ENCODE data around the gene KRT4.
"Not testable (repeated sequence)": the region's sequence is repeated elsewhere in the genome, so short reads cannot be mapped to it uniquely, and the experiment has no call there.

The KRT4 gene

DNA sequence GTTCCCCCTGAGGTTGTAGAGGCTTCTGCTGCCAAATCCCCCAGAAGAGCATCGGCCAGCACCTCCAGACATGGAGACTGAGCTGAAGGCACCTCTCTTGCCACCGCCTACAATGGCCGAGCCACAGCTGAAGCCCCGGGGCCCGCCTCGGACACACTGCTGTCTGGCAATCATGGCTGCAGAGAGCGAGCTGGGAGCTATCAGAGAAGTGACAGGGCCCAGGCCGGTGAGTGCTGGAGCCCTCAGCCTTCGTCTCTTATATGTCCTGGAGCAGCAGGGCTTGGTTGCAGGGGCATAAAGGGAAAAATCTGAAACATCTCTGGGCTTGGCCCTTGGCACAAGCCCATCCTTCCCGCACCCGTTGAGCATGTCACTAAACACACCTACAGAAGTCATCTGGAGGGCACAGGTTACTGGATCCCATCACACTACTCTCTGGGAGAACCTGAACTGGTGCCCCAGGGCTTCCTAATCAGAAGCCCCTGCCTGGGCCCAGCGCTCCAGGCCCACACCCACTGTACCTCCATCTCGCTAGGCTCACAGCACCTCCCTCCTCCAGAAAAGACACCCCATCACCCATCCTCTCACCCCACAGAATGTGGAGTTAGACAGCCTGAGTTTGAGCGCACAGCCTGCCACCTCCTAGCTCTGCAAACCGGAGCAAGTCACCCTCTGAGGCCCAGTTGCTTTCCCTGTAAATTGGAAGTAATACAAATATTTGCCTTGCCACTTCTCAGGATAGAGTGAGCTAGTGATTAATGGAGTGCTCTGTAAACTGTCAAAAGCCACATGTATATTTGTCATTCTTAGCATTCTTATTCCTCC lies at the start of gene KRT4:
KRT4 (minus strand) TSS at position 232 of the 825 bp plus-strand sequence; CDS start at position 174, 58 bp downstream.
- in situ Hi-C loops (cut with MboI; ENCODE audit: low sequenced_read_pairs), result no loop called here

DNA sequence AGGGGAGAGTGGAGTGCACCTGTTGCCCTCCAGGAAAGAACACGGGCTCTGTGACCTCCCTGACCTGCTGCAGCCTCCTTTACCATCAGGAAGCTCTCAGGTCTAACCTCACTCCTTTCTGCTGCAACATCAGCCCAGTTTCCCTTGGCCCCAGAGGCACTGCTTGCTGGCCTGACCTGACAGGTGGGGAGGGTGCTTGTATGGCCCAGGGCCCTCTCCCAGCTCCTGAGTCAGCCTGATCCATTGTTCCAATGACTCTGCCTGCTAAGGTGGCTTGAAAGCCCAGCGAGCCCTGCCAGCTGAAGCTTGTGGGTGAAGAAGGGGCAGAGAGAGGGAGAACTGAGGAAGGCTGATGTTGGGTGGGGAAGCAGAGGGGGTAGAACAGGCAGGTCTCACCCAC lies 48.1 kb upstream of the KRT4 start:
- in situ Hi-C loops (cut with MboI; ENCODE audit: low sequenced_read_pairs), result loop anchor here (10.0 kb wide), 1 partner anchor 67 kb away; the partner anchor contains the start of gene KRT3

DNA sequence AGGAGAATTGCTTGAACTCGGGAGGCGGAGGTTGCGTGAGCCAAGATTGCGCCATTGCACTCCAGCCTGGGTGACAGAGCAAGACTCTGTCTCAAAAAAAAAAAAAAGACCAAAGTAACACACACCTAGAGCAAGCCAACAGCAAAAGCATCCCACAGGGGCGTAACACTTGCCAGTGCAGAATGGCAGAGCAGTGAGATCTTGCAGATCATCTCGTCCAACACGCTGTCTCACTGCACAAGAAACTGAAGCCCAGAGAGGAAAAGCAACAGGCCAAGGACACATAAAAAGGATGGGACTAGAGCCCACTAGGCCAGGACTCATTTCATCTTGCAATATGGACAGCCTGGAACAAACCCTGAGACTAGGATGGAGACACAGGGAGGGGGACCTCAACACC lies 47.6 kb upstream of the KRT4 start:
- in situ Hi-C loops (cut with MboI; ENCODE audit: low sequenced_read_pairs), result loop anchor here (10.0 kb wide), 1 partner anchor 67 kb away; the partner anchor contains the start of gene KRT3

DNA sequence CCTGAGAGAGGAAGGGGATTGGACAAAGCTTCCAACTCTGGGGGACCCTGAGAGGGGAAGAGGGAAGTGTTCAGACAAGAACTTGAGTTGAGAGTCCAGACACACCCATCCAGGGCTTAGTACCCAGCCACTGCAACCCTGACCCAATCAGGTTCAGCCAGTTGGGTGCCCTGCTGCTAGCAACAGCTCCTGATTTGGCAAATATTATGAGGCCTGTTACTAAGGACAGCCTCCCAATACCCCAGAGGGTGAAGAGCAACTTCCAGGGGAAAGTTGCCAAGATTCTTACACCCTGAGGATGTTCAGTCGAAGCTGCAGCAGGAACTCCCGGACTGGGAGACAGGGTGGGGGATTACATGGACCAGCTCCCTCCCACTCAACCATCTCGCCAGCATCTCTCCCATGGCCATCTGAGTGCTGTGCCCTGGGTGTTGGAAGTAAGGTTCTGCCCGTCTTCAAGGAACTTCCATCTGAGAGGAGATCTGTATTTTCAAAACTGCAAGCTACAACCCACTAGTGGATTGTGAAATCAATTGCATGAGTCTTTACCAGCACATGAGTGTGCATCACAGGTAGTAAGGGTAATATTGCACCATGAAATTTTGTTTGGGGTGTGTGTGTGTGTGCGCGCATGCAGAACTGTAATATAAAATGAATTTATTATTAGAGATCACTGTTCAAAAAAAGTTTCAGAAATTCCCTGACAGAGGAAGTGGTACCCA lies 46.3 kb upstream of the KRT4 start:
- in situ Hi-C loops (cut with MboI; ENCODE audit: low sequenced_read_pairs), result loop anchor here (10.0 kb wide), 1 partner anchor 65 kb away; the partner anchor contains the start of gene KRT3

DNA sequence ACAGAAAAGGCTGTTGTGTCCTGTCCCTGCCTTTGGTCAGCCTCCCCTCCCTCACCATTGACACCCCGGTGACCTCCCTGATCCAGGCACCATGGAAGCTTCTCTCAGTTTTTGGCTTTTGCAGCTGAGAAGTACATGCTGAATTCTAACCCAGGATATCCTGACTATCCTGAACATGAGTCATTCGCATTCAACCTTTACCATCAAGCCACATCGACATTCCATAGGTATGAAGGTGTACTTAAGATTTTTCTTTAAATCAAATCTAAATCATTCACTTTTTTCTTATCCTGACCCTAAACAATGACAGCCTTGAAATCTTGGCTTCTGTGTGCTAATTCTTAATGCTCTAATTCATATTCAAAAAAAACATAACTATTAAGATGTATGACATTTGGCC lies 43.6 kb upstream of the KRT4 start:
- in situ Hi-C loops (cut with MboI; ENCODE audit: low sequenced_read_pairs), result no loop called here

DNA sequence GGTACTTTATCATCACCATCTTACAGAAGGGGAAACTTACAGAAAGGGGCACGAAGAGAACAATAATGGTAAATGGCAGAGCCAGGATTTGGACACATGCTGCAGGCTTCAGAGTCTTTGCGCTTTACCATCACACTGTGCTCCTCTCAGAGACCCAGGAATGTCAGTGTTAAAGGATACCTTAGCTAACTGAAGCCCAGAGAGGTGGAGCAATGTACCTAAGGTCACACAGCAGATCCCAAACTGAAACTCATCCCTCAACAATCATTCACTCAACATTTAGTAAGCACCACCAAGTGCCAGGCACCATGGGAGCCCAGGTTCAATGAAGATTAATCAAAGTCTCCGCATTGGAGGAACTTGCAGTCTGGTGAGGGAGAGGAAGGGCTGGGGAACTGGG lies 42.9 kb upstream of the KRT4 start:
- in situ Hi-C loops (cut with MboI; ENCODE audit: low sequenced_read_pairs), result no loop called here

DNA sequence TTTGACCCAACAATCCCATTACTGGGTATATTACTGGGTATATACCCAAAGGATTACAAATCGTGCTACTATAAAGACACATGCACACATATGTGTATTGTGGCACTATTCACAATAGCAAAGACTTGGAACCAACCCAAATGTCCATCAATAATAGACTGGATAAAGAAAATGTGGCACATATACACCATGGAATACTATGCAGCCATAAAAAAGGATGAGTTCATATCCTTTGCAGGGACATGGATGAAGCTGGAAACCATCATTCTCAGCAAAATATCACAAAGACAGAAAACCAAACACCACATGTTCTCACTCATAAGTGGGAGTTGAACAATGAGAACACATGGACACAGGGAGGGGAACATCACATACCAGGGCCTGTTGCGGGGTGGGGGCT lies 42.2 kb upstream of the KRT4 start:
- in situ Hi-C loops (cut with MboI; ENCODE audit: low sequenced_read_pairs), result not testable (repeated sequence)

DNA sequence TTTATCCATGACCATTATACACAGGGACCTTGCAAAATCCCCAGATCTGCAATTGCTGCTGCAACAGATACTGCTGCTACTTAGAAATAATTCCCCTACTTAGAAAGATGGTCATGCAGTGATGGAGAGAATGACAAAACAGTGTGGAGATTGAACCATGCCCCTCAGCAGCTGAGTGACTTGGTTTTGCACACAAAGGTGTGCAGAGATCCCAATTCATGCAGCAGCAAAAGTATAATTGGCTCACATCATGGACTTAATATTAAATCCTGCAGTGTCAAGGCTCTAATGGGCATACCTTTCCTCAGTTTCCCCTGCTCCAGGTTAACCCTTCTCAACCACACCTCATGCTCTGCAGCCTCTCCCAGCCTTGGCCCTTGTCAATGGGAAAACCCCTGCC lies 37.9 kb upstream of the KRT4 start:
- in situ Hi-C loops (cut with MboI; ENCODE audit: low sequenced_read_pairs), result no loop called here

DNA sequence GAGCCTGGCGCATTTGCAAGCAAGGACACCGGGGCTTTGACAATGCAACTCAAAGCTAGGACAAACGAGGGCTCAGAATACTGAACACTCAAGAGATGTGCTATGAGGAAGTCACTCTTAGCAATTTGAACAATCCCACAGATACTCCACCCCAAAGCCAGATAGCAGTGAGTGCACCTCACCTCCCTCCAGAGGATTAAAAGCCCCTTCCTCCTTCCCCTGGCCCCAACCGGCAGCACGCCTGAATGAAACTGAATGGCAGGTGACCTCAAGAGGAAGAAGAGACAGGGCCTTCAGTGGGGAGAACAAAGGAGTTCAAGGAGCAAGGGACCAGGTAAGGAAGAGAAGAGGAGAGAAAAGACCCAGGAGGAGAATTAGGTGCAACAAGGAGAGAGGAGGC lies 36.8 kb upstream of the KRT4 start:
- in situ Hi-C loops (cut with MboI; ENCODE audit: low sequenced_read_pairs), result no loop called here

DNA sequence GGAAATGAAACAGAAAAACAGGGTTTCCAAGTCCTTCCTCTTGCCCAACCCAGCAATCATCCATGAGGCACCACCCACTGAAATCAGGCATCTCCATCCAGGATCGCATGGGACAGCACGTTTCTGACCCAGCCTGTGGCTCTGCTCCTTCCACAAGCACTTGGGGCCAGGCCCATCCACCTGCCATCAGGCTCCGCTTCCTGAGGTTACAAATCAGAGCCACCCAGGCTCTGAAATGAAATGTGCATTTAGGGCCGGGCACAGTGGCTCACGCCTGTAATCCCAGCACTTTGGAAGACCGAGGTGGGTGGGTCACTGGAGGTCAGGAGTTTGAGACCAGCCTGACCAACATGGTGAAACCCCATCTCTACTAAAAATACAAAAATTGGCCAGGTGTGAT lies 35.6 kb upstream of the KRT4 start:
- in situ Hi-C loops (cut with MboI; ENCODE audit: low sequenced_read_pairs), result no loop called here

DNA sequence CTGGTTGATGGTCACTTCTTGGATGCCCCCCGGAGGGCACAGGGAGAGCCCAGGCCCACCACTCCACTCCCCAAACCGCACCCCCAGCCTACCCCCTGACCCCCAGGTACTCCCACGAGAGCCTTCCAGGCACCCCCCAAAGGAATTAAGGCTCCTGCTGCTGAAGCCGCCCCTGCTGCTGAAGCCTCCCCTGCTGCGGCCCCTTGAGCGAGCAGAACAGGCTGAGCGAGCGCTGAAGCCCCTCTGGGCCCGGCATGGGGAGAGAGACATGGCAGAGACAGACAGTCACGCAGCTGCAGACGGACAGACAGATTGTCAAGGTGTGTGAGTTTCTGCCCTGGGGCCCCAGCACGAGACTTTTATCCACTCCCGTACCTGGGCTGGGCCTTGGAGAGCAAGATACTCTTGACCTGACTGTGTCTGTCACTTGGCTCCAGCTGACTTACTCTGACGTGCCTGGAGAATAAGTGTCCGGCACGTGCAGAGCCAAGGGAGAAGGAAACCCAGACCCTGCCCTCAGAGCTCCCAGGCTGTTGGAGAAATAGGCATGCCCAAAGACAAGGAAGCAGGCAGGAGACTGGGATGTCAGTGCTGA lies 34.8 kb upstream of the KRT4 start, which contains the start of gene KRT78:
KRT78 (minus strand) TSS at position 334 of the 595 bp plus-strand sequence; CDS start at position 270, 64 bp downstream.
- in situ Hi-C loops (cut with MboI; ENCODE audit: low sequenced_read_pairs), result no loop called here

DNA sequence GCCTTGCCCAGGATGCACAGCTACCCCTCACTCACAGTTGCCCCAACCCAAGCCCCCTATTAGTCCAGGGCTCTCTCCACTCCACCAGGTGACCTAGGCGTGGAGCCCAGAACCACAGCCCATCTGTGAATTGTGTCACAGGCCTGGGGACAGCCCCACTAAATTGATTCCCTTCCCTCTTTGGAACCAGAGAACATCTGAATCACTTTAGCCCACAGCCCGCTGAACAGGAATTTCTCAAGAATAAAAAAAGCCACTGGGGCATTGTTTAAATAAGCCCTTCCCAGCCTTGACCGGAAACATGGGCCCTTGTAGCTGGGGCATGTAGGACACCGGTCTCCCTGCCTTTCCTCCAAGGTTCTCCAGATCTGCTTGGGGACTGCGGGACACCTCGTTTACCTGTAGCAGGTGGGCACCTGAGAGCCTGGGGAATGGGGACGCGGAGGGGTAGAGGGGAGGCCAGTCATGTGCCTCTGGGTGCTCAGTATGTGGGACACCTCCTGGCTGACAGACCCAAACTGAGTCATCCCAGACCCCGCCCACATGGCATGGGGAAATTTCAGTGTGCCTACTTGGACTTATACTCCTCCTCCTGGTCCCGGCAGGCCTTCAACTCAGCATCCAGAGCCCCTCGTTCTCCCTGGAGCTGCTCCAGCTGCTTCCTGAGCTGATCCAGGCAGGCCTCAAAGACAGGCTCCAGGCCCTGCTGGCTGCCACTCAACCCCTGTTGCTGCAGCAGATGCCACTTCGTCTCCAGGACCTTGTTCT lies 33.6 kb upstream of the KRT4 start:
- in situ Hi-C loops (cut with MboI; ENCODE audit: low sequenced_read_pairs), result no loop called here

DNA sequence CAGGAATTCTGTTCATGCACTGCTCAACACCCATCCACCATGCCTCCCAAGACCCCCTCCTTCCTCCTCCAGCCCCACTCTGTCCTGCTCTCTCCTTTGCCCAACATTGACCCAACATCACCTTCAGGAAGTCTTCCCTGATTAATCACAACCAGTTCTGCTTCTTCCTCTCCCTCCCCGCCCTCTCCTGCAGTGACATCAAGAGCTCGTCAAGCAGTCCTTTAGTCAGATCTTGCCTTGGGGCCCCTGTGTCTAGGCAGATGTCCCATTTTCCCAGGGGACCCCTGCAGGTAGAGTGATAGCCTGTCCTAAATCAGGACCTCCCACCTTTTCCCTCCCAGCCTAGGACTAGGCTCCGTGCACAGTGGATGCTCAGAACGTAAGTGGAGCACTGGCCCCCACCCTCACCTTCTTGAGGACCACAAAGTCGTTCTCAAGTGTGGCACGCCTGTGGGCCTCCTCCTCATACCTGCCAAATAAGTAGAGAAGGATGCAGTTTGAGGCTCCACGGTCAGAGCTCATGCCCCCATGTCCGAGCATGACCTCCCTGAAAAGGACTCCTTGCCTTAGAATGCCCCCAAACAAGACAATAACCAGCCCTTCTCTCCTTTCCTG lies 32.5 kb upstream of the KRT4 start:
- in situ Hi-C loops (cut with MboI; ENCODE audit: low sequenced_read_pairs), result no loop called here

DNA sequence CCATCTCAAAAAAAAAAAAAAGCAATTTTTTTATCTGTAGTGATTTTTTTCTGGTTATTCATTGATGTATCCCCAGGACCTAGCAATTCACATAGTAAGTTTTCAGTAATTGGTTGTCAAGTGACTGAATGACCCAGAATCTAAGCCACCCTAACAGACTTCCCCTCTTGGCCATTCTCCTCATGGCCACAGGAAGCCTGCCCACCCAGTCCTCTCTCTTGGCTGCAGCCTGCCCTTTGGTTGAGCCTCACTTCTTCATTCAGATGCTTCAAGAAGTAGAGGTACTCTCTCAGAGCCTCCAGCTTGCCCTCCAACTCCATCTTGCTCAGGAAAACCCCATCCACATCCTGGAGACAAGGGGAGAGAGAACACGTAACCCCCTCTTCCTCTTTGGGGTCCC lies 32.0 kb upstream of the KRT4 start:
- in situ Hi-C loops (cut with MboI; ENCODE audit: low sequenced_read_pairs), result no loop called here

DNA sequence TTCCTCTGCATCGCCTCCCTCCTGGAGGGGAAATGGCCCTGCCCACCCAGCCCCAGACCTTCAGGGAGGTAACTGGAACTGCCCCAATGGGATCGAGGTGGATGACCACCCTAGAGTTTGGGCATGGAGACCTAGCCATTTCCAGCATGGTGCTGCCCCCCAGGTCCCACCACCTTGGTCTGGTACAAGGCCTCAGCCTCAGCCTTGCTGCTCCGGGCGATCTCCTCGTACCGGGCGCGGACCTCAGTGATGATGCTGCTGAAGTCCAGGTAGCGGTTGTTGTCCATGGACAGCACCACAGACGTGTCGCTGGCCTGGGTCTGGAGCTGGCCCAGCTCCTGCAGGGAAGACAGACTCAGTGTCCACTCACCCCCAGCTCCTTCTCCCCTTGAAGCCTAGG lies 30.5 kb upstream of the KRT4 start:
- in situ Hi-C loops (cut with MboI; ENCODE audit: low sequenced_read_pairs), result no loop called here

DNA sequence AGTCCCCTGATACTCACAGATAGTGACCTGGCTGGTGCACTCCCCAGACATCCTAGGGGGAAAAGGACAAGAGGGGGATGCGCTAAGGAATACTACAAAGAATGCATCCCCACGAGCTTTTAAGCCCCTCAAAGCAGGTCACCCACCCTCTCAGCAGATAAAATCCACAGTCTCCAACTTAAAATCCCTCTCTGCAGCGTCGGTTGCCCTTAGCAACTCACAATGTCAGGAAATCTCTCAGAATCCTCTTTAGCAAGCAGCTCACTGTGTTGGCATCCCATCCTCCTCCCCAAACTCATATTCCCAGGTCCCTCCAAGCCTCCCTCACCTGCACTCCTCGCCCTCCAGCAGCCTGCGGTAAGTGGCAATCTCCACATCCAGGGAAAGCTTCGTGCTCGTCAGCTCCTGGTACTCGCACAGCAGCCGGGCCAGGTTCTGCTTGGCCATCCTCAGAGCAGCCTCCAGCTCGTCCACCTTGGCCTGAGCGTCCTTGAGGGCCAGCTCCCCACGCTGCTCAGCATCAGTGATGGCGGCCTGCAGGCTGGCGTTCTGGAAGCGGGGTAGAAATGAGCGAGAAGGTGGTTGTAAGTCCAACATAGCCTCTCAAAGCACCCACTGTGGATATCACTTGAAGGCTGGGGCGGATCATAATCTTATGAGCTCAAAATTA lies 25.7 kb upstream of the KRT4 start:
- in situ Hi-C loops (cut with MboI; ENCODE audit: low sequenced_read_pairs), result no loop called here

DNA sequence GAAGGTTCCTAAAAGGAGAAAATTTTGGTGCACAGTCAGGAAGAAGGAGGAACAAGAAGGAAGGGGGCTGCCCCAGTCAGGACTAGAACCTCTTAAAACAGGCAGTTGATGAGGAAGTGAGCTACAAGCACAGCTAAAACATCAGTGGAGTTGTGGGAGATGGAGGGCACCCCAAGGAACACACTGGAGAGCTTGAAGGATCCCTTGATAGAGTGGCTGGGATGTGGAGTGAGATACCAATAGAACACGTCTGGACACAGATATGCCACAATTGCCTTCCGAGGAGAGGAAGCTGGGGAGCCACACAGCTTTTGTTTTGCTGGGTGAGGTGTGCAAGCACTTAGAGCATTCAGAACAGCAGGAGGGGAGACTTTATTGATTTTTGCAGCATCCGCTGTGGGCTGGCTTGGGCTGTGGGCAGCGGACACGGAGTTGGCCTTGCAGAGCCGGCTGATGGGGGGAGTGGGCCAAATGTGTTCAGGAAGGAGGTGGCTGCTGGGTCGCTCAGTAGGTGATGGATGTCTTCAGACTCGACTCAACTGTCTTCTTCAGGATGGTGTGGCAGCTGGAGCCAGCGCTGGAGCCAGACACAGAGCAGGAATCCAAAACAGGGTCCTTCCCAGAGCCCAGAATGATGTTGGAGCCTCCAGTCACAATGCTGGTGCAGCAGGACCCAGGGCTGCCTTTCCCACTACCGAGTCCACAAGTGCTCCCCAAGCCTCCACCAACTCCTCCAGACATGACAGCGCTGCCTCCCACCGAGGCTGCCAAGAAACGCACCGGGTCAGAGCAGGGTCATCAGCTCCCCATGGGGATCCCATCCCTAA lies 24.9 kb upstream of the KRT4 start:
- in situ Hi-C loops (cut with MboI; ENCODE audit: low sequenced_read_pairs), result no loop called here

DNA sequence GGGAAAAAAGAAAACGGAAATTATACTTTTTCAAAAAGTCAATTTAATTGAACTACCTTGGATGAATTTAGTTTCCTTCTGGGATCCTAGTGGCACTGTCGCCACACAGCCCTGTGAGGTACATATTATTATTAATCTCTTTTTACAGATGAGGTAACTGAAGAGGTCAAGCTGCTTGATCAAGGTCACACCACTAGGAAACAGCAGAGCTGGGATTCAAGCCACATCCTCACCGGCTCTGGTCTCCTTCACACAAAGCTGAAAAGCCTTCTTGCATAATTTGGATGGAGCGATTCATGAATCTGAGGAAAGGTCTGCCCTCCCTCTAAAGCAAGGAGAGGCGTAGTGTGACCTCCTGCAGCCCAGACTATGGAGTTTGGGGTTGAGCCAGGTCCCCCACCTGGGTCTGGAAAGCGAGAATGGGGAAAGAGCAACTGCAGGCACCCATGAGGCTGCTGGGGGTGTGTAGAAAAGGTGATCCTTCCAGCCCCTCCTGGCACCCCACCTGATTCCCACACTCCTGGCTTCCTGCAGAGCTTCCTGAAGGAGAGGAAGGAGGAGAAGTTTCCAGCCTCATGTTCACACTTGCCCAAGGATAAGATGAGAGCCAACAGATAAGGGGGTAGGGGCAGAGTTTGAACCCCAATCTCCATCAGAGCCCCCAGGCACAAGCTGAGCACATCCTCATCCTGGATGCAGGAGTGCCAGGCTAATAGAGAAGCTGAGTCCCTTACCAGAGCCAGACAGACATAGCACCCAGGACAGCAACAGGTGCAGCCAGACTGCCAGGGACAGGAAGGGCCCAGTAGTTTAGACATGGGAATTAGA lies 24.1 kb upstream of the KRT4 start:
- in situ Hi-C loops (cut with MboI; ENCODE audit: low sequenced_read_pairs), result no loop called here

All from HL-60/S4 treated with phorbol 12-myristate 13-acetate at 8.2 ng/mL for 4 days and 3 days (cell line).